Measurements from ENCODE around the gene ICE2.

DNA sequence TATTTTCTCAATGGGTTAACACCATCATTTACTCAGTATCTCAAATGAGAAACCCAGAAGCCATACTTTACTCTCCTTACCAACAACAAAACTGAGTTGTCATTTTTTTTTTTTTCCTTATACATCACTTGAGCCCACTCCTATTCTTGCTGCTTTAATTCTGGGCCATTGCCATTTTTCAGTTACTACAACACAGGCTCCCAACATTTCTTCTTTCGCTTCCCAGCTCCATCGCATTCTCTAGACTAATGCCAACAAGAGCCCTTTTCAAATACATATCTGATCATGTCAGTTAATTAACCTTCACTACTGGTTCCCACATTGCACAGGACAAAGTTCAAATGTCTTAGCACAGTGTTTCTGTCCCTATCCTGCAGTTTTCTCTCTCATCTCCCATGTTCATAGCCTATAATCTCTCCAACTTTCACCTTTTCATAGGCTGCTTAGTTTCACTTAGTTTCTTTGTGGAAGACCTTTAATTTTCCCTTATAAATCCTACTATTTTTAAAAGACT lies 58.7 kb downstream of the ICE2 start:
- TF ChIP-seq, protein P1, sequence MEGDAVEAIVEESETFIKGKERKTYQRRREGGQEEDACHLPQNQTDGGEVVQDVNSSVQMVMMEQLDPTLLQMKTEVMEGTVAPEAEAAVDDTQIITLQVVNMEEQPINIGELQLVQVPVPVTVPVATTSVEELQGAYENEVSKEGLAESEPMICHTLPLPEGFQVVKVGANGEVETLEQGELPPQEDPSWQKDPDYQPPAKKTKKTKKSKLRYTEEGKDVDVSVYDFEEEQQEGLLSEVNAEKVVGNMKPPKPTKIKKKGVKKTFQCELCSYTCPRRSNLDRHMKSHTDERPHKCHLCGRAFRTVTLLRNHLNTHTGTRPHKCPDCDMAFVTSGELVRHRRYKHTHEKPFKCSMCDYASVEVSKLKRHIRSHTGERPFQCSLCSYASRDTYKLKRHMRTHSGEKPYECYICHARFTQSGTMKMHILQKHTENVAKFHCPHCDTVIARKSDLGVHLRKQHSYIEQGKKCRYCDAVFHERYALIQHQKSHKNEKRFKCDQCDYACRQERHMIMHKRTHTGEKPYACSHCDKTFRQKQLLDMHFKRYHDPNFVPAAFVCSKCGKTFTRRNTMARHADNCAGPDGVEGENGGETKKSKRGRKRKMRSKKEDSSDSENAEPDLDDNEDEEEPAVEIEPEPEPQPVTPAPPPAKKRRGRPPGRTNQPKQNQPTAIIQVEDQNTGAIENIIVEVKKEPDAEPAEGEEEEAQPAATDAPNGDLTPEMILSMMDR (conservative IDR thresholded peaks at IDR 0.05; ENCODE audit: low read depth, low read length) = no peak
- TF ChIP-seq EZH2 (IDR thresholded peaks at IDR 0.05; ENCODE audit: borderline replicate concordance, low read depth, low read length, poor library complexity, severe bottlenecking) = no peak
